WERI-Rb-1 (cell line): Measurements from ENCODE around the gene GBX2.
"Not testable (repeated sequence)": the region's sequence is repeated elsewhere in the genome, so short reads cannot be mapped to it uniquely, and the experiment has no call there.

Experiments used
- DNase-seq: peaks from one replicate; pipeline ENCODE4 v3.0.0-alpha.2; 2020
- H3K27ac ChIP-seq: fragments of 250-450 bp; sonication (Bioruptor Pico); 2 replicates; pipeline ENCODE4 v1.5.1; 2020; ENCODE audit warnings: mild to moderate bottlenecking, moderate library complexity
- H3K27me3 ChIP-seq: fragments of 250-450 bp; sonication (Bioruptor Pico); 2 replicates; pipeline ENCODE4 v1.5.1; 2021; ENCODE audit warnings: mild to moderate bottlenecking, low read depth, moderate library complexity; ENCODE audit not compliant: insufficient read depth, severe bottlenecking
- H3K36me3 ChIP-seq: fragments of 250-450 bp; sonication (Bioruptor Pico); 2 replicates; pipeline ENCODE4 v1.5.1; 2020; ENCODE audit warnings: mild to moderate bottlenecking, moderate library complexity
- H3K4me3 ChIP-seq: 2 replicates; pipeline ENCODE4 v1.5.1; 2011; ENCODE audit warnings: low read depth, mild to moderate bottlenecking, control low read depth, low read length
- H3K9me3 ChIP-seq: fragments of 250-450 bp; sonication (Bioruptor Pico); 2 replicates; pipeline ENCODE4 v1.5.1; 2021; ENCODE audit warnings: mild to moderate bottlenecking, moderate library complexity; ENCODE audit not compliant: severe bottlenecking
- TF ChIP-seq, protein P1 (sequence below): IDR thresholded peaks from 2 replicates; pipeline ENCODE4 v1.5.1; 2011; ENCODE audit warnings: low read depth, mild to moderate bottlenecking, control low read depth, inconsistent platforms, low read length

The GBX2 gene

DNA sequence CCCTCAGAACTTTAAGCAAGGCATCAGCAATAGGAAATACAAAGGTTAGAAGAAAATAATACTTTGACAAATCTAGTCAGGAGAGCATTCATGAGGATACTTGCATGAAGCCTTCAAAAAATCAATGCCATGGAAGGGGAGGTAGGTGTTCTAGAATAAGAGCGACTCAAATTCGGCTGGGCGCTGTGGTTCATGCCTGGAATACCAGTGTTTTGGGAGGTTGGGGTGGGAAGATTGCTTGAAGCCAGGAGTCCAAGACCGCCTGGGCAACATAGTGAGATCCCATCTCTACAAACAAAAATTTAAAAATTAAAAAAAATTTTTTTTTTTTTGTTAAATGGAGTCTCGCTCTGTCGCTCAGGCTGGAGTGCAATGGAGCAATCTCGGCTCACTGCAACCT, 21.8 kb downstream of the GBX2 start:
- Histone ChIP-seq H3K36me3 (no peaks in the 10 kb centered on the region), H3K27ac (no peak overlapping the region), H3K27me3 (peaks cover 23% of the 10 kb centered on the region), H3K9me3 (peaks cover 6% of the 10 kb centered on the region), H3K4me3 (no peak overlapping the region)
- DNase-seq = no peak
- TF ChIP-seq, protein P1, sequence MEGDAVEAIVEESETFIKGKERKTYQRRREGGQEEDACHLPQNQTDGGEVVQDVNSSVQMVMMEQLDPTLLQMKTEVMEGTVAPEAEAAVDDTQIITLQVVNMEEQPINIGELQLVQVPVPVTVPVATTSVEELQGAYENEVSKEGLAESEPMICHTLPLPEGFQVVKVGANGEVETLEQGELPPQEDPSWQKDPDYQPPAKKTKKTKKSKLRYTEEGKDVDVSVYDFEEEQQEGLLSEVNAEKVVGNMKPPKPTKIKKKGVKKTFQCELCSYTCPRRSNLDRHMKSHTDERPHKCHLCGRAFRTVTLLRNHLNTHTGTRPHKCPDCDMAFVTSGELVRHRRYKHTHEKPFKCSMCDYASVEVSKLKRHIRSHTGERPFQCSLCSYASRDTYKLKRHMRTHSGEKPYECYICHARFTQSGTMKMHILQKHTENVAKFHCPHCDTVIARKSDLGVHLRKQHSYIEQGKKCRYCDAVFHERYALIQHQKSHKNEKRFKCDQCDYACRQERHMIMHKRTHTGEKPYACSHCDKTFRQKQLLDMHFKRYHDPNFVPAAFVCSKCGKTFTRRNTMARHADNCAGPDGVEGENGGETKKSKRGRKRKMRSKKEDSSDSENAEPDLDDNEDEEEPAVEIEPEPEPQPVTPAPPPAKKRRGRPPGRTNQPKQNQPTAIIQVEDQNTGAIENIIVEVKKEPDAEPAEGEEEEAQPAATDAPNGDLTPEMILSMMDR = no peak

DNA sequence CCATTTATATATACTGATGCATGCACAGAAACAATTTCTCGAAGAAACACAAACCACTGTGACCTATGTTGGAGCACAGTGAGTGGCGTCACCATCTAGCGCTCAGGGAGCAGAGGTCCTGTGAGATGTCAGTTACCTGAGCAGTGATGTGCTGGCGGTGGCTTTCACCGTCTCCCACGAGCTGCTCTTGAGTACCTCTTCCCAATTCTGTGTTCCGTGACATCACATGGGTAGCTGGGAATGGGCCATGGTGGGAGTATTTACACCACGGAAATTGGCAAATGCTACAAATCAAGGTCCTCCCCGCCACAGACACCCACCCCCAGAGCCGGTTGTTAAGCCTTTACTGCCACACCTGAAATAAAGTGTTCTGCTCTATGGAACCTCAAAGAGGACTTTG, 24.4 kb downstream of the GBX2 start:
- no peak overlapping the region for H3K4me3 ChIP-seq
- H3K27me3 ChIP-seq = peaks cover 36% of the 10 kb centered on the region
- H3K9me3 ChIP-seq = peaks cover 3% of the 10 kb centered on the region
- TF ChIP-seq, protein P1 = no peak
- H3K36me3 ChIP-seq = no peaks in the 10 kb centered on the region
- DNase-seq = no peak
- no peak overlapping the region for H3K27ac ChIP-seq

DNA sequence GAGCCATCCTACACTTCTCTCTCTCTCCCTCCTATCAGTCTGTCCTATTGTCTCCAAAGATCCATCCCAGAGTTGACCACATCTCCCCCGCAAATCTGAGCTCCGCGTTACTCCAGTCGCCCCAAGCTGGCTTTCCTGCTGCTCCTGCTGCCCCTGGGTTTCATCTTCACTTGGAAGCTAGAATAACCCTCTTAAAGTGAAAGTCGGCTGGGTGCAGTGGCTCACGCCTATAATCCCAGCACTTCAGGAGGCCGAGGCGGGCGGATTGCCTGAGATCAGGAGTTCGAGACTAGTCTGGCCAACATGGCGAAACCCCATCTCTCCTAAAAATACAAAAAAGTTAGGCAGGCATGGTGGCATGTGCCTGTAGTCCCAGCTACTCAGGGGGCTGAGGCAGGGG, 26.6 kb downstream of the GBX2 start:
- not testable (repeated sequence) for H3K36me3 ChIP-seq, H3K9me3 ChIP-seq, DNase-seq, H3K27ac ChIP-seq, H3K4me3 ChIP-seq
- peaks cover 31% of the 10 kb centered on the region for H3K27me3 ChIP-seq

DNA sequence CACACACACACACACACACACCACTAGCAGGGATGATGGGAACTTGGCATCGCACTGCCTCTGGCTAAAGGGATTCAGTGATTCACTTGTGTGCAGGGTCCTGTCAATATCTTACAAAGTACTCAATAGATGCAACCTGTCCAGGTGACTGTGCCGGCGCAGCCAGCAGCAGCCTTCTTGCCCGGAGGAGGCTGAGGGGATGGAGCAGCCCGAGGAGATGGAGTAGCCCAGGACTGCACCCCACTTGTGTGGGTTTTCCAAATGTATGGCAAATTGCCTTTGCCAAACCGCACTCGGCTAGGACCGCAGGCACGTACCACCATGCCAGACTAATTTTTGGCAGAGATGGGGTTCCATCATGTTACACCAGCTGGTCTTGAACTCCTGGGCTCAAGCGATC, 31.1 kb downstream of the GBX2 start:
- Histone ChIP-seq H3K27me3 (peaks cover 17% of the 10 kb centered on the region), H3K36me3 (peaks cover 3% of the 10 kb centered on the region; the same call in 1 of the 2 replicates), H3K4me3 (no peak overlapping the region), H3K9me3 (no peaks in the 10 kb centered on the region), H3K27ac (no peak overlapping the region)
- DNase-seq = no peak
- TF ChIP-seq, protein P1 = no peak

DNA sequence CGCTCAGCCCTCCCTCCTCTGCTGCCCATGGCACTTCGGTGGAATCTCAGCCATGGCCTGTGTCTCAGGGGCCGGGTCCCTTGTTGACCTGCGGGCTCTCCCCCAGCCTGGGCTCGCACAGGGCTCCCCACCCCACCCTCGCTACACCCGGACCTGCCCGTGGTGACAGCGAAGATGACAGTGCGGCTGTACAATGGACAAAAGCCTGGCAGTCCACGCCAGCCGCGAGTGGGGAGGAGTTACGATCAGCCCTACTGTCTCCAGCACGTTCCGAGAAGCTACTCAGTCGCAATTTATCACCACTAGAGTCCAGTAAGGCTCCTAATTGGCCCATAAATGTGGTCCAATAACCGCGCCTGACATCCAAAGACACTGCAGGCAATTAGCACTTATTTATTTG, 31.6 kb downstream of the GBX2 start:
- no peak overlapping the region for H3K4me3 ChIP-seq
- H3K27me3 ChIP-seq = peaks cover 13% of the 10 kb centered on the region
- peaks cover 3% of the 10 kb centered on the region; the same call in 1 of the 2 replicates for H3K36me3 ChIP-seq
- DNase-seq = no peak
- TF ChIP-seq, protein P1 = no peak
- no peaks in the 10 kb centered on the region for H3K9me3 ChIP-seq
- H3K27ac ChIP-seq = no peak overlapping the region

DNA sequence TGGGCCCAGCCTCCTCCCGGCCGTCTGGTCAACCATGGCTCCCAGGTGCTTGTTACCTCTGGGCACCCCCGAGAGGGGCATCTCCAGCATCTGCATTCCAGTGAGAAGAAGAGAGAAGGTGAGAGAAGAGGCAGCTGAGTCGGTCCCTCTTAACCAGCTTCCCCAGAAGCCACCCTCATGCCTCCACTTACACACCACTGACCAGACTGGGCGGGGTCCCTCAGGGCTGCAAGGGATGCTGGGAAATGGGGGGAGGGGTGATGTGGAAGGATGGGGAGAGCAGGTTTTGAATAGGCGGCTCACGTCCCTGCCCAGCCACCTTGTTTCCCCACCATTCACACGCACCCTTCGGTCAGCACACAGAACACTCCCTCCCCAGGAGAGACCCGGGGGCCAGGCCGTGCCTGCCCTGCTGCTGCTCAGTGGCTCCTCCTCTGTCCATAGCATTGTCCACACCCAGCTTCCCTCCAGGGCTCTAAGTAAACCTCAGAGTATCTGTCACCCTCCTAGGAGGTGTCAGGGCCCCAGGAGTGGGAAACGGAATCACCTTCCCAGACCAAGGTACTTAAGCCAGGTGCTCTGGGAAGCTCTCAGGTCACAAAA, 34.7 kb downstream of the GBX2 start:
- no peak for DNase-seq
- Histone ChIP-seq H3K27me3 (no peaks in the 10 kb centered on the region), H3K36me3 (peaks cover 3% of the 10 kb centered on the region), H3K9me3 (no peaks in the 10 kb centered on the region), H3K27ac (no peak overlapping the region), H3K4me3 (no peak overlapping the region)
- TF ChIP-seq, protein P1 = peak; percentile 39
